Left ventricle myocardium superior (tissue), 1 donor: ENCODE measurements around the gene SLC5A3. TPM values are rescaled to one million over a fixed set of nuclear protein-coding genes. Genes with fewer than 3 reads are reported as not detected.

ENCODE experiments used
- ATAC-seq: fragments of 200-7000 bp; cut with Tn5 transposase; one replicate; pipeline ENCODE4 v1.9.1; 2020; ENCODE audit warnings: mild to moderate bottlenecking, moderate library complexity
- DNase-seq: peaks from one replicate; pipeline ENCODE4 v3.0.0-alpha.2; 2020
- intact Hi-C: fragments of 100-400 bp; cut with micrococcal nuclease; formaldehyde crosslinking; loops from one replicate; pipeline ENCODE4 v1.11.0; 2022
- total RNA-seq: library from RNA; stranded (reverse); fragmentation: NEBNext Ultra II Directional; extraction: Animal tissue kit (Norgen Biotek cat#: 25700); gene quantifications from one replicate; pipeline ENCODE4 v1.2.1, GENCODE V29; 2021
- donor health status: DM: no; HTN: yes; CAD: no; lungs with severe emphysema.

Gene SLC5A3
- total RNA-seq, 1 donor from 2014 or later, result 4.3 TPM

DNA sequence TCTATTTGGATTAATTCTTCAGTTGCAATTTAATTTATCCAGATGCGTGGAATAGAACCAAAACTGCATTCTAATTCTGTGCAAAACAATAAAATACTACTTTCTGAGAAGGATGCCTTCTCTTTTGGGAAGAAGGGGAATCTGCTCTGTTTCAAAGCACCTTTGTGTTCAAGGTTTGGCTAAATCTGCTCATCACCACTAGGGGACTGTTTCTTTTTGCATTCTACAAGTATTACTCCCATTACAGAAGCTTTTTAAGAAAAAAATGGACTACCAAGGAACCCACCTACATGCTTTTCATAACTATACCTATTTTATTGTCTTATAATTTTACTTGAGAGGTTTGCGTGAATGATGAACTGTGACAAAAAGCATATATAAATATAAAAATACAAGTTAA, 18.2 kb downstream of the SLC5A3 start:
- DNase-seq (no peak), ATAC-seq (no peak)
- intact Hi-C loops, result no loop called here

DNA sequence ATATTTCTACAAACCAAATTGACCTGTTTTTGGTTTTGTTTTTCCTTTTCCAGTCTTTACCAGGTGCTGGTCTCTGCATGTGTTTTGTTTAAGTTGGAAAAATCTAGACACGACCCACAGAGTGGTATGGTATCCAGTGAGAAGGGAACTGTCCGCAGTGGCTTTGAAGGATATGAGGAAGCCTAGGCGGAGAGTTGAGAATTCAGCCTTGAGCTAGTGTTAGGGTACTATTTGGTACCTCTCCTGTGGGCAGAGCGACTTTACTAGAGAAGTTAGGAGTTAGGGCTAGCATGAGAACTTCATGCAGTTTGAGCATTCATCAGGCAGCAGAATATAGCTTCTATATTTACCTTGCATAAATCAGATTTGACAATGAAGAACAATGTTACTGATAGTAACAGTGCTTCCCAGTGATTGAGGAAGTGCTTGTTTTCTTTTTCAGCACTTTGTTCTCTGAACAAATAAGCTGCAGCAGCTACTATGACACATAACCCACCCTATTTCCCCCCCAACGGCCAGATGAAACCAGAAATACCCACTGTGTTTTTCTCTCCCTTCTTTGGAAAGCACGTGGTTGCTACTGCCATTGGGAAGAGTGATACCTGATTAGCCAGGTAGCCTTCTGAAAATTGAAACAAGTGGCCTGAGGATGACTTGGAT, 19.0 kb downstream of the SLC5A3 start:
- no peak for ATAC-seq
- no peak for DNase-seq
- intact Hi-C loops, result no loop called here

DNA sequence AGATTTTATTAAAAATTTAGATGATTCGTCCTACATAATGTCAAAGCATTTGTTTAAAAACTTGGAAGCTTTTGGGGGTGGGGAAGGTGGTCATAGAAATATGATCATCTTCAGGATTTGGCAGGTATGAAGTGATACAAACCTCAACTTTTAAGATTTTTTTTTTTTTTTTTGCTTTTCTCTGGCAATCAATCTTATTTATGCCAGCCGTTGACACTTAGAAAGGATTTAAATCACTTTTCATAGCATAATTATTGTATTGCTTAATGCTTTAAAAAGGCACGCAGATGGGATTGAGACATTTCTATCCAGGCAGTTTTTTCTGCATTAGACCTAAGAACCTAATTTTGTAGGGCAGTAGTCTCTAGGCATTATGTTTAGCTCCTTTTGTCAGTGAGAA, 19.7 kb downstream of the SLC5A3 start:
- ATAC-seq (no peak), DNase-seq (no peak)
- intact Hi-C loops, result no loop called here

DNA sequence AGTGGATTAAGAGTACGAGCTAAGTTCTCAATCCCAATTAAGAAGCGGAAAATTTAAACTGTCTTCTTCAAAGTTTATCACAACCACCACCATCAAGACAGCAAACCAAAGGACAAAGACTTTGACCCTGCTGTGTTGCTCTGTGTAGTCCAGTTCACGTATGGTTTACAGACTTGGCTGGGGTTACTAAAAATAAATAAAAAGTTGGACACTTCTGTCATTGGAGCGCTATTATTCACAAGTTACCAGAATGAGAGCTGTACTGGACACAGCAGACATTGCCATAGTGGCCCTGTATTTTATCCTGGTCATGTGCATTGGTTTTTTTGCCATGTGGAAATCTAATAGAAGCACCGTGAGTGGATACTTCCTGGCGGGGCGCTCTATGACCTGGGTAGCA, 21.6 kb downstream of the SLC5A3 start:
- DNase-seq (no peak), ATAC-seq (peak; percentile 46)
- intact Hi-C loops, result no loop called here

DNA sequence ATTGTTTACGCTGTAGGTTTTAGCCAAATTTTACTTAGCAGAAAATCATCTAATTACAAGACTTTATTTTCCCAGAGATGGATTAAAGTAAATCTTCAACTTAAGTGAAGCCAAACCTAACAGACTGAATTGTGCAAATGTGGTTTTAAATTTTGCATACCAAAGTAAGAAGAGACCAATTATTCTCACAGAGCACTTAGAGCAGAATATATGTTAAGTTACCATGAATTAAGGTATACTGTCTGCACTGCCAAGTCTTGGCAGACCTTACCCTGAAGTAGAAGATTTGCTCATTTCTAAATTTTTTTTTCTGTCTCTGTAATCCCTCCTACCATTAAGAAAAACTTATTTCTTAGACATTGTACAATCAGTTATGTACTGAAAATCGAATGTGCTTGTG, 24.1 kb downstream of the SLC5A3 start:
- intact Hi-C loops, result no loop called here
- ATAC-seq, result no peak

DNA sequence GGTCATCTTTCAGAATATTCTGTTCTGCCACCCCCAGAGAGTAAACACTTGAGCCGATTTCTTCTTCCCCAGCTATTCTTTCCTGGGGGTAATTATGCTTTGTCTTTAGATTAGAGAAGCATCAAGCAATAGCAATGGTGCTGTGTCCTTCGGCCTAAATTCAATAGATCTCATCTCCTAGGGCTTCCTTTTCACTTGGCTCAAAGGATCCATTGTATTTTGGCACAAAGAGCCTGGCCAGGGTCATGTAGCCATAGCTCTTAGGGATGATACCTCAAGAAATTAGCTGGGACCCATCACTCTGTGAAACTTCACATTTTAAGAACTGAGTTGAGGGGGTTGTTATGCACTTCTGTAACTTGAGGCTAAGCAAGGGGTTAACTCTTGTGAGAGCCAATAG, 27.0 kb downstream of the SLC5A3 start:
- intact Hi-C loops, result no loop called here
- DNase-seq (no peak), ATAC-seq (no peak)

More for the DNA sequence above, 24.1 kb downstream of the SLC5A3 start:
- no peak for DNase-seq

DNA sequence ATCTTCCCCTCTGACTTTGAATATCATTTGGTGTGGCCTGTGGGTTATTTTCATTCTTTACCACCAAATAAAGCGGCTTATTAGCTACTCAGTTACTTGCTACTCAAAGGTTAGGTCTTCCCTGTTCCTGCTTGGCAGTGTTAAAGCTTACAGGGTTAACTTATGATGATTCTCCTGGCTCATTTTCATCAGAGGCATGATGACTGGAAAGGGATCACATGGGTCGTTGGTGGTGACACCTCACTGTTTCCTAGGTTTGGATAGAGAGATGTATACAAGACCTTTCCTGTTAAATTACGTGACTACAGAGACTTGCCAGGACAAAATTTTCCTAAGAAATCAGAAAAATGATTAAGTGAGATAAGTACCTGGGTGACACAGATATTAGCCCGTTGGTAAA, 27.4 kb downstream of the SLC5A3 start:
- DNase-seq (no peak), ATAC-seq (no peak)
- intact Hi-C loops, result no loop called here

DNA sequence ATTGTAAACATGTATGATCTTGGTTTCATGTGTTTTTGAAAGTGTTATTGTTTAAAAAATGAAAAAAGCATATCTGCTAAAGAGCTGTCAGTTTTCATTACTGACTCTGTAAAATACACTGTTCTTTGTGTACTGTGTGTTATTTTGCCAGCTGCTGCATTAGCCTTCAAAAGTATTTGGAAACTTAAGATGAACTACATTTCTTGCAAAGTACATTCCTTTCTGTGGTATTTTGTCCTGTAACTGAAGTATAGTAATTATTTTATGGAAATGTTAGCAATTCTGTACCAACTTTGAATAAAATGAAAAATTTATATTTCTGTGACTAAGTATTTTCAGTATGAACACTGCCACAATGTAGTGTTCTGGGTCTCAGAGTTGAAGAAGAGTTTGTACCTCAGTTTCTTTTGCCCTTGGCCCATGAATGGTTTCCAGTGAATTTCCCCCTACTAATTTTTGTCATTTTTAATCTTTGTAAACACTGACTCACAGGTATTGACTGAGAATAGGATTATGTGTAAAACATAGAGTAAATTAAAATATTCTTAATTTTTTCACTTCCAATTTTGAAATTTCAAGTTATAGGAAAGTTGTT, 32.7 kb downstream of the SLC5A3 start:
- no peak for DNase-seq
- no peak for ATAC-seq
- intact Hi-C loops, result no loop called here

DNA sequence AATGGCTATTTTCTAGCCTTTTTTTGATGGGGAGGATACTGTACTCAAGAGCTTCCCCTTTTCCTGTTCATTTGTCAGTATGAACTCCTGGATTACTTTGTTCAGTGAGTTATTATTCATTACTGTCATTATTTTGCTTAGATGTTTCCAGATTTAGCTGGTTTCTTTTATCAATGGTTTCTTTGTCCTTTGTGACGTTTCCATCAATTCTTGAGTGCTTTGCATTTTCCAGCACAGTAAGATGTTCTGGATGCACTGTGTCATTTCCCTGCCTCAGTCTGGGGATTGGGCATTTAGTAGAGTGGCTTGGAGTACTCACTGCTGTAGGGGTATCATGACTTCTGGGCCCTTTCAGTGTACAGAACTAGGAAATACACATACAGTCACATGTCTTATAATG, 34.2 kb downstream of the SLC5A3 start:
- no peak for ATAC-seq
- DNase-seq, result no peak
- intact Hi-C loops, result no loop called here

DNA sequence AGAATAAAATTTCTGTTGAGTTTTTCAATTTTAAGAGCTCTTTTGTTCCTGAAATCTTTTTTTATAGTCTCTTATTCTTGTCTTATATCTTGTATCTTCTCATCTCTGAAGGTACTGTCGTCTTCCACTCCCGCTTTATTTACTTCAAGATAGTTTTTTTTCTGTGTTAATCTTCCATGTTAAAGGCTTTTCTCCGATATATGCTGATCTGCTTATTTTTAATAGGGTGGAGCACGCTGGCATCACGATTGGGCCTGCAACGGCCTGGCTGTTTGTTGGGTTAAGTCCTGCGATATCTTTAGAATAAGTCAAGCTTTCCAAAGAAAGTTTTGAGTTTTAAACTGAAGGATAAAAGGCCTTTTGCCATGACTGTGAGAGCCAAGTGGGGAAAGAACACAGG, 35.7 kb downstream of the SLC5A3 start:
- intact Hi-C loops, result no loop called here
- ATAC-seq (no peak), DNase-seq (no peak)

DNA sequence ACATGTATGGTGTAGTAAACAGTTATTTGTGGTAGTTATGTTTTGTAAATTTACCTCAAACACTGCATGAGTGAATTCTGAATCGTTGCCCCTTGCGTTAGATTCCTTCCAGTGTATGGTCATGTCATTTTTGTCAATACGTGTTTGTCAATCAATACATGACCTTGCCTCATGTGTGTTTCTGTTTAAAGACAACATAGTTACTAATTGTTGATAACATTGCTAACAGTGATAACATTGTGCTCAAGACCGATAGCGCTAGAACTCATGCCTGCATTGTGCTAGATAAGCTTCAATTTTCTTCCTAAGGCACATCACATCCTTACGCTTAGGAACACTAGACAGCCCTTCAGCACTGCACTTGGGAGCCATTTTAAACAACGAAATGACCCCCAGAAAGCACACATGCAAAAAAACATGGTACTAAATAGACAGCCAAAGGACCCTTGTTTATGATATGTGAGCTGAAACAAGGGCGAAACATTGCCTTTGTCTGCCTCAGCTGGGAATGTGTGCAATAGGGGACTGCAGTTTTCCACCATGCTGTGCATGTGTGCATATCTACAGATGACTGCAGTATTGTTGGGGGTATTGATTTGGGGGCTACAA, 37.3 kb downstream of the SLC5A3 start:
- intact Hi-C loops, result no loop called here
- no peak for ATAC-seq
- no peak for DNase-seq

DNA sequence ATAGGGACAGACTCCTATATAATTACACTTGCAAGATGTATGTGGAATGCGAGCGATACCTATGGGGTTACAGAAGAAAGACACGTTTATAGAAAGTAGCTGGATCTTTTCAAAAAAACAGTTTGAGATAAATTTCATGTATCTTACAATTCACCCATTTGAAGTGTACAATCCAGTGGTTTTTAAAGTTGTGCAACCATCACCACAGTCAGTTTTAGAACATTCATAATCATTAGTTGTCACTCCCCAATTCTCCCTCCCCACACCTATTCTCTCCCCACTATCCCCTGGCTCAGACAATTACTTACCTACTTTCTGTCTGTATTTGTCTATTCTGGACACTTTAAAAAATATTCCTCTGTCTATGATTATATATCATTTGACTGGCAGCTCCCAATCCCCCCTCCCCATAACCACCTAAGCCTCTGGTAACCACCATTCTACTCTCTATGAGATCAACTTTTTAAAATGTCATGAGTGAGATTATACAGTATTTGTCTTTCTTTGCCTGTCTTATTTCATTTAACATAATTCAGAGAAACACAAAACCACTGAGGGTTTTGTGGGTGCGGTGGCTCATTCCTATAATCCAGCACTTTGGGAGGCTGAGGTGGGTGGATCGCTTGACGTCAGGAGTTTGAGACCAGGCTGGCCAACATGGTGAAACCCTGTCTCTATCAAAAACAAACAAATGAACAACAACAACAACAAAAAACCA, 39.1 kb downstream of the SLC5A3 start:
- no peak for DNase-seq
- intact Hi-C loops, result no loop called here
- ATAC-seq, result no peak

DNA sequence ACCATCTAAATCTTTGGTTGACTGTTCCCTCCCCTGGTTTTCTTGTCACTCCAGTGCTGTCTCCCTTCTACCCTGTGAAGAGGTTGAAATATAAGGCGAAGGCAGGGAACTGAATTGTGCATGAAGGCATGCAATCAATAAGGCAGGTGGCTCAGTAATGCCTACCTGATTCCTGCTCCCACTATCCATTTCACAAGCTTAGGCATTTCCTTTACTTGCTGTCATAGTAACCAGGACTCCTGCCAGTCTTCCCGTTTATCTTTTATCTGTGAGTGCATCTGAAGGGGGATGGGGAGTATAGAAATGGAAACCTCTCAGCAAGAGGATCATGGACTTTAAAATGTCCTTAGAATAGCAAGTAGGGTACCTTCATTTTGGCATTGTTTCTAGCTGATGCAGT, 40.5 kb downstream of the SLC5A3 start:
- DNase-seq, result no peak
- ATAC-seq, result no peak
- intact Hi-C loops, result no loop called here

DNA sequence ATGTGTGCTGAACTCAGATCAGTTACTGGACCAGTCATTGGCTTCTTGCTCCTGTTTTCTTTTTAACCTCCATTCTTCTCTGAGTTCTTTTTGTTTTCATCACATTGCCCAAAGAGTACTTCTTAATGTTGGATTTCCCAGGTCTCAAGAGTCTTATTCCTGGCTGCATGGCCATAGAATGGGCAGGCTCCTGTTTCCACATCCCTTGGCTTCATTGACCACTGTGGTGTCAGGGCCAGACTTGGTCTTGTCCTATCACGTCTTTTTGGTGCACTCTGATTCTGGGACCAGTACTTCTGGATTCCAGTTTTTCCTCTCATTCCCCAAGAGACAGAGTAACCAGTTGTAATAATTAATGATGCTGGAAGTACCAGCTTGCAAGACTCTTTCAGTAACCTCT, 41.8 kb downstream of the SLC5A3 start:
- intact Hi-C loops, result no loop called here
- DNase-seq (no peak), ATAC-seq (peak; percentile 45)

DNA sequence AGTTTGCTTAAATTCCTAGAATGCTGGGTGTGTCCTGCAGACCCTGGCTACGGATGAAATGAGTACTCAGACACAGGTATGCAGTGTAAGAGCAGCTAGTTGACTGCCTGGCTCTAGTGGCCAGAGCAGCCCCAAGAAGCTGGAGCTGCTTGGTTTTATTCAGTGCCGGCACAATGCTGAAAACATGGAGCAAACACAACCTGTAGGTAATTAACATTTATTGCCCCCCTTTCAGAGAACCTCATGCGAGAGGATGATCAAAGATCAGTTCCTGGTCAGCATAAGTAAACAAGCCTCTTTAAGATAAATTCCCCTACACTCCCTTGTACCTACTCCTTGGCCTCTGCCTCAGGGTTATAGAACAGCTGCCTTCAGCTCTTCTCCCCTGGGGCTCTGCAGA, 43.2 kb downstream of the SLC5A3 start:
- DNase-seq (no peak), ATAC-seq (no peak)
- intact Hi-C loops, result no loop called here

DNA sequence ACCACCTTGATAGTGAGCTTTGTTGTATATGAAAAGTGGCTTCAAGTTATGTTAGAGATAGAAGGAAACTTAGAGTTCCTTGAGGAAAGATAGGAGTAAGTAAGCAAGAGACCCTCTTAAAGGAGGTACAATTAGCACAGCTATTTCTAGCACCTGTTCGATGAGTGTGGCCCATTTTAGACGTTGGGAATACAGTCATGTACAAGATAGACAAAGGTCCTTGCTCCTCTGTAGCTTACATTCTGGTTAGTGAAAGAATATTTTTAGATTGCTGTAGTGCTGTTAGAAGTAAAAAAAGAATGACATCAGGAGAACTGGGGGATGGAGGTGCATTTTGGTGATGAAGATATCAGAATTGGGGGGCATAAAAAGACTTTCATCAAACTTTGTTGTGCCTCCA, 47.5 kb downstream of the SLC5A3 start:
- peak; percentile 78 for ATAC-seq
- intact Hi-C loops, result no loop called here
- no peak for DNase-seq

DNA sequence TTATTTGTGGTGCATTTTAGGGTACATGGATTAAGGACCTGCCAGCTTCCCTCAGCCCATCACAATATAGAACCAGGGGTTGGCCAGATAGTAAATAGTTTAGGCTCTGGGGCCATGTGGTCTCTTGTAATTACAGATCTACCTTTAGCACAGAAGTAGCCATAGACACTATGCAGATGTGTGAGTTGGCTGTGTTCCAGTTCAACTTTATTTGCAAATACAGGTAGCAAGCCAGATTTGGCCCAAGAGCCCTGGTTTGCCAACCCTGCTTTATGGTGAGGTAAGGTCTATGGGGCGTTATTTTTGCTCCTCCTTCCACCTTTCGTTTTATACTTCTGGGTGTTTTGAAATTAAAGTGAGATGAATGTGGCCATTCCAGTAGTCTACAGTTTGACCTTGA, 48.7 kb downstream of the SLC5A3 start:
- DNase-seq, result no peak
- intact Hi-C loops, result no loop called here
- ATAC-seq, result no peak
